RWPE2 (cell line): Measurements from ENCODE around the gene RIPK1.

ENCODE experiments used
- ATAC-seq: fragments of 200-7000 bp; cut with Tn5 transposase; 3 replicates; pipeline ENCODE4 v1.9.1; 2021; ENCODE audit warnings: low read depth
- DNase-seq: peaks from one replicate; pipeline ENCODE4 v3.0.0-alpha.2; 2020; ENCODE audit warnings: low spot score
- H3K27ac ChIP-seq: fragments of 450-650 bp; 2 replicates; pipeline ENCODE4 v1.5.1; 2017; ENCODE audit warnings: mild to moderate bottlenecking; ENCODE audit not compliant: poor library complexity, severe bottlenecking
- H3K27me3 ChIP-seq: fragments of 250-450 bp; sonication (Bioruptor Pico); 2 replicates; pipeline ENCODE4 v1.5.1; 2021; ENCODE audit warnings: mild to moderate bottlenecking, moderate library complexity; ENCODE audit not compliant: insufficient read depth, poor library complexity, severe bottlenecking
- H3K36me3 ChIP-seq: fragments of 250-450 bp; sonication (Bioruptor Pico); 2 replicates; pipeline ENCODE4 v1.5.1; 2020; ENCODE audit warnings: low read depth, mild to moderate bottlenecking, moderate library complexity
- H3K4me1 ChIP-seq: fragments of 250-450 bp; sonication (Bioruptor Pico); 2 replicates; pipeline ENCODE4 v1.5.1; 2021; ENCODE audit warnings: mild to moderate bottlenecking, moderate library complexity; ENCODE audit not compliant: insufficient read depth, poor library complexity, severe bottlenecking
- H3K4me3 ChIP-seq: fragments of 250-450 bp; sonication (Bioruptor Pico); 2 replicates; pipeline ENCODE4 v1.5.1; 2021; ENCODE audit warnings: mild to moderate bottlenecking, moderate library complexity; ENCODE audit not compliant: severe bottlenecking
- H3K9me3 ChIP-seq: fragments of 250-450 bp; sonication (Bioruptor Pico); 2 replicates; pipeline ENCODE4 v1.5.1; 2021; ENCODE audit warnings: mild to moderate bottlenecking, moderate library complexity; ENCODE audit not compliant: severe bottlenecking
- CTCF ChIP-seq: fragments of 450-650 bp; IDR thresholded peaks from one replicate; pipeline ENCODE4 v1.5.1; 2017; ENCODE audit warnings: mild to moderate bottlenecking, moderate library complexity; ENCODE audit not compliant: poor library complexity, severe bottlenecking

Gene RIPK1

DNA sequence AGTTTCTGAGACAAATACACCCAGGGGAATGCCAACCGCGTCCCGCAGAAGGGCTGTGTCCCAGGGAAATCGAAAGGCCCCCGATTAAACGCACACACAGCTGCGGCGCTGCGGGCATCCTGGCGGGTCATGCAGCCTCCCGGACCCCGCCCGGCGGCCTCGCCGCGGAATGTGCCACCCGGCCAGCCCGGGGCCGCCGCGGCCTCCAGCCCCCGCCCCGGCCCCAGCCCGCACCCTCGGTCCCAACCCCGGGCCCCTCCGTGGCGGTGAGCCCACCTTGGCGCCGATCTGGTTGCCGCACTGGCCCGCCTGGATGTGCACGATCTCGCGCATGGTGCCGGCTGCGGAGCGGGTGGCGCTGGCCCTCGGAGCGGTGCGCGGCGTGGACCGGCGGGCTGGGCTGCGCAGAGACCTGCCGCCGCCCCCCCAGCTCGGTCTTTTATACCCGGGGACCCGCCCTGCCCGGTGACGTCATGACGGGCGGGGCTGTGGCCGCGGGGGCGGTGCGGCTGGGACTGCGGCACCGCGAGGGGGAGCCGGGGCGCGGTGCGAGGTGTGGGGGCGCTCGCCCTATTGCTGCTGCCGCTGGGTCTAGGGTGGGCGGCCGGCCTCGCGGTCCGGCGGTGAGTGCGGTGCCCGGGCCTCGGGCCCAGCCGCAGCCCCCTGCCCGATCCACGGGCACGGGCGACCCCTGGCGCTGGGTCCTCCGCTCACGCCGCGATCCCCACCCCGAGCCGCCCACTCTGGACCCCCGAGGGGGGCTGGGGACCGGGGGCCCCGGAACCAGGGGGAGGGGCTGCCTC lies 89.0 kb downstream of the RIPK1 start, which contains the start of gene TUBB2A:
TUBB2A (minus strand) TSS at position 414 of the 803 bp plus-strand sequence; CDS start at position 333, 81 bp downstream.
- Histone ChIP-seq H3K9me3 (no peaks in the 10 kb centered on the region), H3K4me3 (peak within 1 kb of the TSS; percentile 90), H3K27ac (peak within 1 kb of the TSS; percentile 40), H3K4me1 (peaks cover 11% of the 10 kb centered on the region), H3K36me3 (peaks cover 18% of the 10 kb centered on the region), H3K27me3 (no peaks in the 10 kb centered on the region)
- DNase-seq (no peak), ATAC-seq (peak; percentile 58)
- peak; percentile 81 for TF ChIP-seq CTCF

GRCh38 chr6:3159805-3160781 lies 91.8 kb downstream of the RIPK1 start:
- Histone ChIP-seq H3K27ac (no peak overlapping the region), H3K4me3 (no peak overlapping the region), H3K27me3 (no peaks in the 10 kb centered on the region), H3K9me3 (no peaks in the 10 kb centered on the region), H3K4me1 (peaks cover 11% of the 10 kb centered on the region), H3K36me3 (peaks cover 6% of the 10 kb centered on the region; the same call in 1 of the 2 replicates)
- TF ChIP-seq CTCF, result no peak
- ATAC-seq, result peak; percentile 44
- no peak for DNase-seq

GRCh38 chr6:3162067-3162497 lies 93.8 kb downstream of the RIPK1 start:
- no peaks in the 10 kb centered on the region for H3K27me3 ChIP-seq
- no peaks in the 10 kb centered on the region for H3K36me3 ChIP-seq
- no peak overlapping the region for H3K27ac ChIP-seq
- DNase-seq, result no peak
- H3K4me3 ChIP-seq, result peak overlapping the region; percentile 51
- TF ChIP-seq CTCF, result no peak
- ATAC-seq, result no peak
- no peaks in the 10 kb centered on the region for H3K9me3 ChIP-seq
- H3K4me1 ChIP-seq, result peaks cover 11% of the 10 kb centered on the region

DNA sequence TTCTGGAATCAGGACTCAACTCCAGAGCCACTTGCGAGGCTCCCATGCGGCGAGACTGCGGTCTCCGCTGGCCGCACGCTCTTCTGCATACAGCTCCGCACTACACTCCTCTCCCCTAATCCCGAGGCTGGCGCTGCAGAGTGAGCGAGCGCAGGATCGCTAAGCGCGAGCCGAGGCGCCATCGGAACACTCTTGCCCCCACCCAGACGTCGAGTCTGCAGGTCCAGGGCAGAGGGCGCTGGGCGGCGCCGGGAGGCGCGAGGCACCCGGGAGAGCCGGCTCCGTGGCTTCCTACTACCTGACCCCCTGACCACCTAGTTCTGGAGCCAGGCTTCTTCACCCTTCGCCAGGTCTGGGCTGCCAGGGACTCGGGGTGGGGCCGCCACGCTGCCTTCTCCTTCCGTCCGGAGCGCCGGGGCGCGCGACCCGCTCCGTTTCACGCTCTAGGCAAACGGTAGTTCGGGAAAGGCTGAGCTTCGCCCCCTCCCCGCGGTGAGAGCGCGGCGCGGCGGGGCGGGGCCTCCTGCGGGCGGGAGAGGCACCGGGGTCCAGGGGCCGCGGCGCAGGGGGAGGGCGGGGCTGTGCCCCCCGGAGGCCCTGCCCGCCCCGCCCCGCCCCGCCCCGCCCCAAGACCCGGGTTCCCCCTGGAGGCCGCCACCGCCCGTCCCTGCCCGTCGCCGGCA lies 94.4 kb downstream of the RIPK1 start:
- ATAC-seq (peak; percentile 85), DNase-seq (no peak)
- Histone ChIP-seq H3K4me3 (peak overlapping the region; percentile 51), H3K36me3 (no peaks in the 10 kb centered on the region), H3K27ac (peak overlapping the region; percentile 40), H3K27me3 (no peaks in the 10 kb centered on the region), H3K9me3 (no peaks in the 10 kb centered on the region), H3K4me1 (peaks cover 11% of the 10 kb centered on the region)
- no peak for TF ChIP-seq CTCF
